SU-DHL-6 (cell line): Measurements from ENCODE around the gene BRCA1.

Experiments used
- H2AFZ ChIP-seq: fragments of 200-600 bp; sonication (generic); 2 replicates; pipeline ENCODE4 v1.6.1; 2014; ENCODE audit warnings: low read depth, mild to moderate bottlenecking, moderate library complexity, mixed read lengths, antibody characterized with exemption, low read length; ENCODE audit not compliant: severe bottlenecking
- H3F3A ChIP-seq: fragments of 200-600 bp; shearing (Covaris generic); 2 replicates; pipeline ENCODE4 v1.6.0; 2016; ENCODE audit warnings: antibody characterized with exemption, mild to moderate bottlenecking; ENCODE audit not compliant: insufficient read depth
- H3K27ac ChIP-seq: fragments of 200-600 bp; sonication (generic); 2 replicates; pipeline ENCODE4 v1.5.1; 2016; ENCODE audit warnings: low read depth, mild to moderate bottlenecking, low read length, moderate library complexity, mixed read lengths
- H3K27me3 ChIP-seq: fragments of 200-600 bp; sonication (generic), shearing (Covaris generic); 2 replicates; pipeline ENCODE4 v1.6.0; 2014; ENCODE audit warnings: mild to moderate bottlenecking, low read length
- H3K36me3 ChIP-seq: fragments of 200-600 bp; sonication (generic); 2 replicates; pipeline ENCODE4 v1.6.1; 2014; ENCODE audit warnings: mild to moderate bottlenecking, low read length, mixed read lengths
- H3K4me2 ChIP-seq: fragments of 300-600, 200-600 bp; shearing (Covaris generic), sonication (generic); 2 replicates; pipeline ENCODE4 v1.6.0; 2014; ENCODE audit warnings: low read length, low read depth, mild to moderate bottlenecking; ENCODE audit not compliant: poor library complexity, severe bottlenecking
- H3K4me3 ChIP-seq: fragments of 200-600 bp; sonication (generic); 2 replicates; pipeline ENCODE4 v1.5.1; 2014; ENCODE audit warnings: antibody characterized with exemption, low read length, mild to moderate bottlenecking, mixed read lengths; ENCODE audit not compliant: insufficient read depth, poor library complexity, severe bottlenecking
- H3K79me2 ChIP-seq: fragments of 200-600 bp; sonication (generic); 2 replicates; pipeline ENCODE4 v1.6.1; 2014; ENCODE audit warnings: mild to moderate bottlenecking, low read length, moderate library complexity; ENCODE audit not compliant: insufficient read depth
- H3K9ac ChIP-seq: fragments of 200-600 bp; sonication (generic); 2 replicates; pipeline ENCODE4 v1.7.0; 2014; ENCODE audit warnings: mild to moderate bottlenecking, low read length
- H3K9me2 ChIP-seq: fragments of 200-600 bp; sonication (generic); replicated peaks from 2 replicates; pipeline ENCODE4 v1.6.1; 2014; ENCODE audit warnings: low read length; ENCODE audit not compliant: insufficient read depth
- H3K9me3 ChIP-seq: fragments of 200-600 bp; sonication (generic); 2 replicates; pipeline ENCODE4 v1.6.1; 2014; ENCODE audit warnings: low read length, mixed read lengths; ENCODE audit not compliant: insufficient read depth
- H4K20me1 ChIP-seq: fragments of 200-600 bp; sonication (generic); 2 replicates; pipeline ENCODE4 v1.6.1; 2014; ENCODE audit warnings: low read depth, mild to moderate bottlenecking, antibody characterized with exemption, low read length, moderate library complexity, mixed read lengths
- CTCF ChIP-seq: fragments of 200-600 bp; sonication (generic); IDR thresholded peaks from one replicate; pipeline ENCODE4 v1.5.1; 2017; ENCODE audit warnings: antibody characterized with exemption, mild to moderate bottlenecking, low read length, moderate library complexity; ENCODE audit not compliant: insufficient read depth, poor library complexity, severe bottlenecking
- EZH2phosphoT487 ChIP-seq: fragments of 200-600 bp; sonication (generic), shearing (Covaris generic); conservative IDR thresholded peaks from 2 replicates; pipeline ENCODE4 v1.6.1; 2018; ENCODE audit warnings: mild to moderate bottlenecking, antibody characterized with exemption, low read length, moderate library complexity, mixed read lengths

The BRCA1 gene

GRCh38 chr17:43016216-43016615 is 108.9 kb downstream of the BRCA1 start:
- no peak overlapping the region for H2AFZ ChIP-seq
- H3K9ac ChIP-seq: no peak overlapping the region

GRCh38 chr17:43015579-43015978 is 109.6 kb downstream of the BRCA1 start:
- TF ChIP-seq CTCF (no peak), EZH2phosphoT487 (no peak)
- H3K27ac ChIP-seq: no peak overlapping the region
- H2AFZ ChIP-seq: no peak overlapping the region
- no peak overlapping the region for H3K4me3 ChIP-seq
- no peaks in the 10 kb centered on the region for H4K20me1 ChIP-seq
- H3K9me3 ChIP-seq: no peaks in the 10 kb centered on the region
- H3K9me2 ChIP-seq: no peaks in the 10 kb centered on the region
- no peaks in the 10 kb centered on the region for H3K27me3 ChIP-seq
- no peaks in the 10 kb centered on the region for H3K79me2 ChIP-seq
- H3K36me3 ChIP-seq: no peaks in the 10 kb centered on the region
- no peak overlapping the region for H3K4me2 ChIP-seq
- H3F3A ChIP-seq: peaks cover 4% of the 10 kb centered on the region; the same call in 1 of the 2 replicates
- H3K9ac ChIP-seq: no peak overlapping the region

More at GRCh38 chr17:43016216-43016615, 108.9 kb downstream of the BRCA1 start:
- Histone ChIP-seq H3K27me3 (no peaks in the 10 kb centered on the region), H3K9me2 (no peaks in the 10 kb centered on the region), H3K9me3 (no peaks in the 10 kb centered on the region), H3K4me2 (no peak overlapping the region), H3K79me2 (no peaks in the 10 kb centered on the region), H3F3A (peaks cover 4% of the 10 kb centered on the region; the same call in 1 of the 2 replicates), H3K36me3 (no peaks in the 10 kb centered on the region), H3K4me3 (no peak overlapping the region), H3K27ac (no peak overlapping the region), H4K20me1 (no peaks in the 10 kb centered on the region)
- TF ChIP-seq EZH2phosphoT487 (no peak), CTCF (no peak)

- H3K4me3 ChIP-seq: no peak overlapping the region
- no peak overlapping the region for H2AFZ ChIP-seq
- H3K79me2 ChIP-seq: no peaks in the 10 kb centered on the region
- no peaks in the 10 kb centered on the region for H3K9me3 ChIP-seq
- H3K27me3 ChIP-seq: no peaks in the 10 kb centered on the region
- H3K9ac ChIP-seq: no peak overlapping the region
- no peak overlapping the region for H3K4me2 ChIP-seq
- no peak overlapping the region for H3K27ac ChIP-seq
- H3K9me2 ChIP-seq: no peaks in the 10 kb centered on the region
- no peaks in the 10 kb centered on the region for H3K36me3 ChIP-seq
- TF ChIP-seq EZH2phosphoT487: no peak
- peaks cover 4% of the 10 kb centered on the region; the same call in 1 of the 2 replicates for H3F3A ChIP-seq
- no peaks in the 10 kb centered on the region for H4K20me1 ChIP-seq
These were observed 110.3 kb downstream of the BRCA1 start for GRCh38 chr17:43014649-43015542.

GRCh38 chr17:43014020-43014648 is 111.0 kb downstream of the BRCA1 start:
- no peak overlapping the region for H2AFZ ChIP-seq
- no peak overlapping the region for H3K9ac ChIP-seq
- H3K9me3 ChIP-seq: no peaks in the 10 kb centered on the region
- no peak overlapping the region for H3K4me3 ChIP-seq
- TF ChIP-seq EZH2phosphoT487 (no peak), CTCF (no peak)
- H3K9me2 ChIP-seq: no peaks in the 10 kb centered on the region
- no peak overlapping the region for H3K27ac ChIP-seq
- H3K79me2 ChIP-seq: no peaks in the 10 kb centered on the region
- no peaks in the 10 kb centered on the region for H3K27me3 ChIP-seq
- no peaks in the 10 kb centered on the region for H4K20me1 ChIP-seq
- no peaks in the 10 kb centered on the region for H3K36me3 ChIP-seq
- H3F3A ChIP-seq: peaks cover 4% of the 10 kb centered on the region; the same call in 1 of the 2 replicates
- H3K4me2 ChIP-seq: no peak overlapping the region
